GM21515 (cell line): ENCODE data around the gene CNTLN.
"Not testable (repeated sequence)": the region's sequence is repeated elsewhere in the genome, so short reads cannot be mapped to it uniquely, and the experiment has no call there.

ENCODE experiments used
- ATAC-seq: cut with Tn5 transposase; IDR thresholded peaks from one replicate; pipeline ENCODE4 v1.9.1; 2021; ENCODE audit not compliant: unreplicated experiment

The CNTLN gene

DNA sequence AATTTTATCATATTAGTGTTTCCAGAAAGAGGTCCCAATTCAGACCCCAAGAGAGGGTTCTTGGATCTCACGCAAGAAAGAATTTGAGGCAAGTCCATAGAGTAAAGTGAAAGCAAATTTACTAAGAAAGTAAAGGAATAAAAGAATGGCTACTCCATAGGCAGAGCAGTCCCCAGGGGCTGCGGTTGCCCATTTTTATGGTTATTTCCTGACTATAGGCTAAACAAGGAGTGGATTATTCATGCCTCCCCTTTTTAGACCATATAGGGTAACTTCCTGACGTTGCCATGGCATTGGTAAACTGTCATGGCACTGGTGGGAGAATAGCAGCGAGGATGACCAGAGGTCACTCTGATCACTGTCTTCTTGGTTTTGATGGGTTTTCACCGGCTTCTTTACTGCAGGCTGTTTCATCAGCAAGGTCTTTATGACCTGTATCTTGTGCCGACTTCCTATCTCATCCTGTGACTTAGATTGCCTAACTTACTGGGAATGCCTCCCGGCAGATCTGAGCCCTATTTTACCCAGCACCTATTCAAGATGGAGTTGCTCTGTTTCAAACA, 262.4 kb downstream of the CNTLN start:
- not testable (repeated sequence) for ATAC-seq

DNA sequence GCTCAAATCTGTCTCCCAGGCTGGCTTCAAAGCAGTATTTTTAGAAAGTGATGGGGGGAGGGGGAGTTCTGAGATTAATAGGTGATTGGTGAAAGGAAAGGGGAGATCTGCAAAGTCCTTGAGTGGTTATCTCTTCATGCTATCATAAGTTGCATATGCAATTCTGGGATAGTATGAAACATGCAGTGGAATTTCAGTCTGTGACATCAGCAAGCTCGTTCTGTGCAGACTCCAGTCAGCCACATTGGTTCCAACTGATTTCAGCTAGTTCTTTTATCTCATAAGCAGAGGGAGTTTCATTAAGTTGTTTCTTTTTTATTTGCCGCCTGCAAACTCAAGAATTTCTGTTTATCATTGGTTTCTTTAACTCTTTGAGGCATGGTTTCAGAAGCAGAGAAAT, 263.5 kb downstream of the CNTLN start:
- ATAC-seq, result no peak

DNA sequence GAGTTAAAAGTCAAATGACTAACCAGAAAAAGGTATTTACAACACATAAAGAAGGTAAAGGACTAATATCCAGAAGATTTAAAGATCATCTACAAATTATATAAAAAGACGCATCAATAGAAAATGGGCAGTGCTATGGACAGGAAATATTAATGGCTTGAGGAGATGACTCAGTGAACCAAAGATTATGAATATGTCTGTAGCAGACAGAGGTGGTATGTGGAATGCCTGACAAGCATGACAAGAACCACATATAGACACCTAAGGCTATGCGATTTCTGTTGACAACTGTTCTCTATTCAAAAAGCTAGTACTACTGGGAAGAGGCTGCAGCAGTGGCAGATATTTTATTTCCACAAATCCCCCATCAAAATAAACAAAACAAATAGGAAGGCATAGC, 267.0 kb downstream of the CNTLN start:
- no peak for ATAC-seq

DNA sequence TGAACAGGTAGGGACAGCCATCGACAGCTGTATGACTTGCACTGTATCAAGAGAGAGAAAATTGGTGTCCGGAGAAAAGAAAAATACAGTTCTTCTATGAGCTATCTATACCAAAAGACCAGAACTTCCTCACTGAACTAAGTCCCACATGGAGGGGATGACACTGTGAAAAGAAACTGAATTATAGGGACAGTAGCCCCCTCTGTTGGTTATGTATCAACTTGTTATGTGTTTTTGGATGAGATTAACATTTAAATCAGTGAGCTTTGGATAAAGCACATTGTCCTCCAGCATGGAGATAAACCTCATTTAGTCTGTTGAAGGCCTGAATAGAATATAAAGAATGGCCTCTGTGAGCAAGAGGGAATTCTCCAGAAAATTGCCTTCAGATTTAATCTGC, 267.5 kb downstream of the CNTLN start:
- ATAC-seq, result no peak

DNA sequence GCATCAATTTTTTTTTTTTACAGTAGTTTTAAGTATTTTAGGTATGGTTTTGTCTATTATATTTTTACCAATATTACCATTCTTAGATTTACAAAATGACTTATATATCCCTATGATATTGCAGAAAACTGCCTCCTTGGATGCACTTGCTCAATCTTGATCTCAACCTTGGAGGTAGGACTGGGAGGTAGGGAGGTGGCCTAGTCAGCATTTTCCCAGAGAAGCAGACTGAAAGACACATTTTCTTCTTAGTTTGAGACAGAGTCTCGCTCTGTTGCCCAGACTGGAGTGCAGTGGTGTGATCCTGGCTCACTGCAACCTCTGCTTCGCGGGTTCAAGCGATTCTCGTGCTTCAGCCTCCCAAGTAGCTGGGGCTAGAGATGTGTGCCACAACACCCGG, 268.7 kb downstream of the CNTLN start:
- ATAC-seq, result no peak

DNA sequence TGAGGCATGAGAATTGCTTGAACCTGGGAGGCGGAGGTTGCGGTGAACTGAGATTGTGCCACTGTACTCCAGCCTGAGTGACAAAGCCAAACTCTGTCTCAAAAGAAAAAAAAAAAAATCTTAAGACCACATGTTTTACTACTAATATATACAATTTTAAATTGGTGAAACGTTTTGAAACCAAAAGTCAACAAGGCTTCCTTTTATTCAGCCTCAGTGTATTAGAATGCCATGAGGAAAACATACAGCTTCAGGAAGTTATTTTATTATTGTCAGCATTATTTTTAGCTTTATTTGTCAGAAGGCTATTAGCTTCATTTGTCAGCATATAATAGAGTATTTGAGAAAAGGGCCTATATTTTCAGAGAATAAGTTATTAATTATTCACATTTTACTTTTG, 280.1 kb downstream of the CNTLN start:
- ATAC-seq, result no peak

DNA sequence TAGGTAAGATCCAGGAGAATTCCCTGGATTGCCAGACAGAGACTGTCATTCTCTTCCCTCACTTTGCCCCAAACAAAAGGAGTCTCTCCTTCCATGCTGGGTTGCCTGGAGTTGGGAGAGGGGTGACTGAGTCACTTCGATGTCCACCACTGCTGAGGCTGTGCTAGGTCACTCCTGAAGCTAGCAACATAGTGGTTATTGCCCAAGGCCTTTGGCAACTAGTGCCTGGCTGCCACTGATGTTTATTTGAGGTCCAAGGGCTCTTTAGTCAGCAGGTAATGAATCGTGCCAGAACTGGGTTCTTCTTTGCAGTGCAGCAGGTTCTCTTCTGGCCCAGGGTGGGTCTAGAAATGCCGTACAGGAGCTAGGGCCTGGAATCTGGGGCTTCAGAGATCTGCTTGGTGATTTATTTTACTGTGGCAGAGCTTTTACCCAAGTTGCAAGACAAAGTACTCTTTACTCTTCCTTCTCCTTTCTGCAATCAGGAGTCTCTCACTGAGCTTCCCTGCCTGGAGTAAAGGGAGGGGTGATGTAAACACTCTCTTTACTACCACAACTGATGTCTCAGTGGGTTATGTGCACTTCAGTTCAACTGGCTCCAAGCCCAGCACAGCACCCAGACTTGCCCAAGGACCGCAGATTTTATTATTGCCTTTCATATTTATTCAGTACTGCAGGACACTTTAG, 288.3 kb downstream of the CNTLN start:
- no peak for ATAC-seq

DNA sequence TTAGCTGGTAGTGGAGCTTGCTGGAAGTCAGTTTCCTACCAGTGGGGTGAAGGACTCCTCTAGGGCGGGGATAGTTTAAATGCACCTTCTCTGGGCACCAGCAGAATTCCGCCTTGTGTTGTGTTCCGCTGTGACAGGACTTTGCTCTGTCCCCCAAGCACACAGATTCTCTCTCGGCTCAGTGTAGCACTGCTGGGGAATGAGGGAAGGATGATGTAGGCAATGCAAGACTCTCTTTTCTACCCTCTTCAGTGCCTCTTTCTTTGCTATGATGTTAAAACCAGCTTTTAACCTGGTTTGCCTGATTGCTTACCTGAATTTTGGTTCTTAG, 288.8 kb downstream of the CNTLN start:
- no peak for ATAC-seq

DNA sequence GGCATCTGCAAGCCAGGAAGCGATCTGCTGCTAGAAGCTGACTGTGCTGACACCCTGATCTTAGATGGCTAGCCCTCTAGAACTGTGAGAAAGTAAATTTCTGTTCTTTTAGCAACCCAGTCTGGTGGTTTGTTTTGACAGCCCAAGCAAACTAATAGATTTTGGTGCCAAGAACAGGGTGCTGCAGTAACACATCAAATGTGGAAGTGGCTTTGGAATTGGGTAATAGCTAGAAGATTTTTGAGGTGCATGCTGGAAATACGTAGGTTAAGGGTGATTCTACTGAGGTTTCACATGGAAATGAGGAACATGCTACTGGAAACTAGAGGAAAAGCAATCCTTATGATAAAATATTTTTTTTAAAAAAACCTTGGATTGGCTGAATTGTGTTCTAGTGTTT, 290.5 kb downstream of the CNTLN start:
- no peak for ATAC-seq

DNA sequence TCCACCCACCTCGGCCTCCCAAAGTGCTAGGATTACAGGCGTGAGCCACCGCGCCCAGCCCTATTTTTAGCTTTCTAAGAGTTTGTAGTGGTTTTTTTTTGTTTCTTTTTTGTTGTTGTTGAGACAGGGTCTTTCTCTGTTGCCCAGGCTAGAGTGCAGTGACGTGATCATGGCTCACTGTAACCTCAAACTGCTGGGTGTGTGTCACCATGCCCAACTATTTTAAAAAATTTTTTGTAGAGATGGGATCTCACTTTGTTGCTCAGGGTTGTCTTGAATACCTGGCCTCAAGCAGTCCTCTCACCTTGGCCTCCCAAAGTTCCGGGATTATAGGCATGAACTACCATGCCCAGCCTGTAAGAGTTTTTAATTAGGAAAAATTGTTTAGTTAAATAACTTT, 298.7 kb downstream of the CNTLN start:
- ATAC-seq, result no peak

DNA sequence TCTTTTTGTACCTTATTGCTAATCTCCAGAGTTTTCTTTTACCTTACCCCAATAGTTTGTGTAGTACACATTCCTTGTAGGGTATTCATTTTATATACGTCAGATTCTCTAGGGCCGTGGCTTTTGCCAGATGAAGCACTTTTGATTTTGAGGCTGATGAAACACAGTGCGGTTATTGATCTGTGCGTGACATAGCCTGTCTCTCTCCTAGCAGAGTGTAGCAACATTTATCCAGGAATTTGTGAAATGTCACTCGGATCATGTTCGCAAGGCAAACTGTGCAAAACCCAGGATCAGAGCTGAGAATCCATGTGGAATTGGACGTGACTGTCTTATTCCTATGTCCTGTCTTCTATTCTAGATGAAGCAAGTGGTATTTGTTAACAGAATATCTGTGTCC, 302.0 kb downstream of the CNTLN start:
- ATAC-seq, result no peak

DNA sequence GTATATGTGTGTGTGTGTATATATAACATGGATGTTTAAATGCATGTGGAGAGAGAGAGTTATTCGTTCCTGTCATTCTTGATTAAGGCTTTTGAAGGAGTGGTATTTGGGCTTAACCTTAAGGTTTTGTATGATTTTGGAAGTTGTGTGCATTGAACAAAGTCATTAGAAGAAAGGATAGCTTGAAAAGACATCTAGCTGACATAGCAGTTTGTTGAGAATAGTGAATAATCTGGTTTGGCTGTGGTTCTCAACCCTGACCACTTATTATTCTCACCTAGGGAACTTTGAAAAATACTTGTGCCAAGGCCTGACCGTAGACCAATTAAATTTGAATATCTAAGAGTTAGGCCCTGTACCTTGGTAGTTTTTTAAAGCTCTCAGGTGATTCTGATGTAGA, 303.0 kb downstream of the CNTLN start:
- no peak for ATAC-seq

DNA sequence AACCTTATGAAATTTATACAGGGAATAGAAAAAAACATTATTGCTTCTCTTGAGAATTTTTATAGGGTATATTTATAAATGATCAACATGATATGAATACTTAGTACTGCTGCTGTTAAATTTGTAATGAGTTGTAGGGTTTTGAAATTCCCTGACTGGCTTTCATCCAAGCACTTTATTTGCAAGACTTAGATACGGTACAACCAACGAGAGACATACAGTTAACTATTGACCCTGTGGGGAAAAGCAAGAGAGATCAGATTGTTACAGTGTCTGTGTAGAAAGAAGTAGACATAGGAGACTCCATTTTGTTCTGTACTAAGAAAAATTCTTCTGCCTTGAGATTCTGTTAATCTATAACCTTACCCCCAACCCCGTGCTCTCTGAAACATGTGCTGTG, 310.3 kb downstream of the CNTLN start:
- ATAC-seq, result not testable (repeated sequence)

DNA sequence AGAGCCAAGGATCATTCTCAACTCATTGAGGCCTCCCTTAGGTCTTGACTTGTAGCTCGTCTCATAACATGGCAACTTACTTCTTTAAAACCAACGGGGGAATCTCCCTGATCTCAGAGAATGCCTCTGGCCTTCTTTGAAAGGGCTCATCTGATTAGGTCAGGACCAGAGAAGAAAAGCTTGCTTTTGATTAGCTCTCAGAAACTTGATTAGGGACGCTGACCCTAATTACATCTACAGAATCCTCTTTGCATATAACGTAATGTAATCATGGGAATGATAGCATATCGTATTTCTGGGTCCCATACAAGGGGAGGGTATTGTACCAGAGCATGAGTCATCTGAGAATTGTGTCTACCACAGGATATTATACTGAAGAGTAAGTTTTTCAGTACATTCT, 318.9 kb downstream of the CNTLN start:
- ATAC-seq, result no peak

DNA sequence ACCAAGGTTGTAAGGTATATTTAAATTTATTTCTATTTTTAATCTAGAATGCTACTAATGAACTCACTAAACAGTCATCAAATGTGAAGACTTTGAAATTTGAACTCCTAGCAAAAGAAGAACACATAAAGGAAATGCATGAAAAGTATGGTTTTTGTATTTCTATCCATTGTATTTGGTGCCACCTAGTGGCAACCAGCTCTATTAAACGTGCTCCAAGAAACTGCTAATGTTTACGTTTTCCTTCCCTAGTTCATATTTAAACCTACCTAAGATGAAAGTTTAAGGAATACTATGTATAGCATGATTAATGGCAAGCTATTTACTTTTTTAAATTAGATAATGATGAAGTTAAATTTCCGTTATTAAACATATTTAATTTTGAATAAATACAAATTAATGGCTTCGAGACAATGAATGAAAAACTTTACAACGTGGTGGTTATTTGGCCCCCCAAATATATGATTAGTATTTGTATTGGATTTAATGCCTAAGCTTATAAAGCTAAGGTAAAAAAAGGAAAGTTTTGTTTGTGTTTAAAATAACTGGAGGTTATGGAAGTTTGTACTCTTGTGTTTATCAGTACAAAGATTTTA, 328.1 kb downstream of the CNTLN start:
- ATAC-seq, result no peak

DNA sequence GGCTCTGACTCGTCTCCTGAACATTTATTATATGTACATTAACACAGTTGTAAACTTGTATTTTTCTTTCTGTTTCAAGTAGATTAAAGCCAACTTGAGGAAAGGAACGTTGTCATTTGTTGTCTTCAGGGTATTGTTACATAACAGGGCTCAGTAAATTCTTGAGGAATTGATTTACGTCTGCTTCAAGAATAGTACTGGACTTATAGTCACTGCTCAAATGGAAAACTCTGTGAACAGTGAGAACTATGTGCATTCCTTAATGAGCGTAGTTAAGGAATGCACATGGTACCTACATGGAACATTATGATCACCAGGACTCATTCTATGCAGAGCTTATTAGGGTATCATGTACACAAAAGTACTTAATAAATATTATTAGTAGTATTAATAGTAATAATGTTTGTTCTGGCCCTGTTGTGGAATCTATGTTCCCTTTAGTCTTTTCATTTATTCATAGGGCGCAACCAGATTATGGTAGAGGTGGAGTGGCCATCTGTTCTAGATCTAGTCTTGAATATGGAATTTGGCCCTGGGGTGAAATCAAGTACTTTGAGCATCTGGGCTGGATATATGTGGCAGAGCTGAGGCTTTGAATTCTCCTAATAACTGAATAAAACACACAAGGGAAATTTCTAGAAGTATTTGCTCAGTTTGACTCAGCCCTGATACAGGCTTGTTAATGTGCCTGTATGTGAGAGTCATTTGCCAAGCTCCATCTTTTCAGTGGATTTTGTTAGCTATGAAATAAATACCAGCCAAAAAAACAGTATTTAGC, 335.4 kb downstream of the CNTLN start:
- no peak for ATAC-seq

DNA sequence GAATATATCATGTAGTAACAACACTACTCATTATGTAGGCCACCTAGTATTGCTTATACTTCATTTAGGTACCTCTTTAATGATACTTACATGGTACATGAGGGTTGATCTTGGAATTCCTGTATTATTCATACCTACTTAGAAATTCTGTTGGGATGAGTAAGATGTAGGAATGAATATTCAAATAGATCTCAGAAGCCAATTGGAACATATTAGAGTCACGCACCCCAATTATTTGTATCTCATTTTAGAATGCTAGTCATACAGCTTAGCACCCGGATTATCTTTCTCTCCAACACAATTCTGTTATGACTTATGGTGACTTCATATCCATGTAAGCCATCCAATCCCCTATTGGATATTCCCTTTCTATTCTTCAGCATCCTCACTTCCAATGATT, 337.3 kb downstream of the CNTLN start:
- ATAC-seq, result no peak

DNA sequence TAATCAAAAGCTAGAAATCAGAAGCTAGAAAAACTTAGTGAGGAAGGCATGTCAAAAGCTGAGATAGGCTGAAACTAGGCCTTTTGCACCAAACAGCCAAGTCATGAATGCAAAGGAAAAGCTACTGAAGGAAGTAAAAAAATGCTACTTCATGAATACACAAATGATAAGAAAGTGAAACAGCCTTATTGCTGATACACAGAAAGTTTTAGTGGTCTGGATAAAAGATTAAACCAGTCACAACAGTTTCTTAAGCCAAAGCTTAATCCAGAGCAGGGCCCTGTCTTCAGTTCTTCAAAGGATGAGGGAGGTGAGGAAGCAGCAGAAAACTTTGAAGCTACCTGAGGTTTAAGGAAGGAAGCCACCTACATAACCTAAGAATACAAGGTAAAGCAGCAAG, 341.6 kb downstream of the CNTLN start:
- ATAC-seq, result no peak

DNA sequence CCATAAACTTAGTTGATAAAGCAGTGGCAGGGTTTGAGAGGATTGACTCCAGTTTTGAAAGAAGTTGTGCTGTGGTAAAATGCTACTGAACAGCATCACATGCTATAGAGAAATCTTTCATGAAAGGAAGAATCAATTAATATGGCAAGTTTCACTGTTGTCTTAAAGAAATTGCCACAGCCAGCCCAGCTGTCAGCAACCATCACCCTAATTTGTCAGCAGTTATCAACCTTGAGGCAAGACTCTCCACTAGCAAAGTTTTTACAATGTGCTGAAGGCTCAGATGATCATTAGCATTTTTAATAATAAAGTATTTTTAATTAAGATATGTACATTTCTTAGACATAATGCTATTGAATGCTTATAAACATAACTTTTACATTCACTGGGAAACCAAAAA, 343.0 kb downstream of the CNTLN start:
- no peak for ATAC-seq

DNA sequence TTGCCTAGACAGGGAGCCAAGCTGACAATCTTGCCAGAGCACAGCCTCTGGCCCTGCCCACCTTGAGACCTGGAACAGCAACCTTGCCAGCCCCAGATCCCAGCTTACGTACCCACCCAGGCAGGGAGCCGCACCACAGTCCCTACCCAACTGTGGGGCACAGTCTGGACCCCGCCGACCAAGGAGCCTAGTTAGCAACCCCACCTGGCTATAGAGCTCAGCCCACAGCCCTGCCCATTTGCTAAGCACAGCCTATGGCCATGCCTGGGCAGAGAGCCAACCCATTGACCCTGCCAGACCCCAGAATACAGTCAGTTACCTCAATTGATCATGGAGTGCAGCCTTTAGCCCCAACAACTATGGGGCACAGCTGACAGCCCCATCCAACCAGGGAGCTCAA, 346.1 kb downstream of the CNTLN start:
- no peak for ATAC-seq

DNA sequence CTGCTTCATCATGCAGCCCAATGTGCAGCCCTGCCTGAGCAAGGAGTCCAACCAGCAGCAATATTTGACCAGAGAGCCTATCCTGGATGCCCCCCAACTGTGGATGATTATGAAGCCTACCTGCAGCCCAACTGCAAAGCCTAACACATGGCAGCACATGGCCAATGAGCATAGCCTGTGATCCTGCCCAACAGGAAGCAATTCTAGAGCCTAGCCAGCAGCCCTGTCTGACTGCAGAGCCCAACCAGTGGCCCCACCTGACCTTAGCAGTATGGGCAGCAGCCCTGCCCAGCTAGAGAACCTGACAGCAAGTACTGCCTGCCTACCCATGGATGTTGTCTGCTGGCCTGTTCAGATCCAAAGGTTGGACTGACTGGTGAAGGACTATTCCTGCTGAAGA, 346.7 kb downstream of the CNTLN start:
- ATAC-seq, result no peak

DNA sequence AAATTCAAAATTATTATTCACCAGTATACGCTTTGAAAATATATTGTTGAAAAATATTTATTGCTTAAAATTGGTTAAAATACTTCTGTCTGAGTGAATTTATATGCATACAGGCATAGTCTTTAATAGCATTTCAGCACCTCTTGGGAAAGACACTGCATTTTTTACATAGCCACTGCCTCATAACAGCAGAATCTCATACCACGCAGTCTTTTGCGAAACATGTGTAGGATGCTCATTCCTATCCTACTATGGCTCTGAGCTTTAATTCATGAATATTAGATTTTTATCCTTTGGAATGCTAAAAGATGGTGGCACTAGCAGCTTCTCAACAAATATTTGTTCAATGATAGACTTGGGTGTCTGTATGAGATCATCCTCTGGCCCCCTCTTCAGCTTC, 350.1 kb downstream of the CNTLN start:
- no peak for ATAC-seq
